NCI-H2107 treated with DMSO at 0.1 percent for 48 hours (cell line): ENCODE measurements around the gene ART1.
"Not testable (repeated sequence)": the region's sequence is repeated elsewhere in the genome, so short reads cannot be mapped to it uniquely, and the experiment has no call there.

Source experiments
- DNase-seq: peaks from one replicate; lab custom pipeline; 2025; ENCODE audit not compliant: unreplicated experiment; lab: John Stamatoyannopoulos, UW

ART1 gene

GRCh38 chr11:3632070-3632660 lies 12.8 kb upstream of the ART1 start:
- DNase-seq: no peak

GRCh38 chr11:3635641-3636375 lies 9.1 kb upstream of the ART1 start:
- no peak for DNase-seq

DNA sequence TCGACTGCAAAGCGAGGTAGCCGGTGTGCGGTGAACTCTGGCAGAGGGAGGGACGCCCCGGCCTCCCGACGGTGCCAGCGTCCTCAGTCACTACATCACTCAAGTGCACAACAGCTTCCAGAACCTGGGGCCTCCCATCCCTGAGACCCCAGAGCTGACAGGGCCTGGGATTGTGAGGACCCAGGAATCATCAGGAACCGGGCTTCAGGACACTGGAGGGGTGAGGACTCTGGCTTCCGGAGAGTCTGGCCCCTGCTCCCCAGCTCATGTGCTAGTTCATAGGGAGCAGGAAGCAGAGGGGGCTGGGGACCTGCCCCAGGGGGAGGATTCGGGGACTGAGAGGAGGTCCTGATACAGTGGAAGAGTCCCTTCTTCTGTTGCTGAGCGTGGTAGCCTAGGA lies 7.7 kb upstream of the ART1 start:
- DNase-seq: no peak

- no peak for DNase-seq
These were observed 6.4 kb upstream of the ART1 start for GRCh38 chr11:3638513-3638912.

DNA sequence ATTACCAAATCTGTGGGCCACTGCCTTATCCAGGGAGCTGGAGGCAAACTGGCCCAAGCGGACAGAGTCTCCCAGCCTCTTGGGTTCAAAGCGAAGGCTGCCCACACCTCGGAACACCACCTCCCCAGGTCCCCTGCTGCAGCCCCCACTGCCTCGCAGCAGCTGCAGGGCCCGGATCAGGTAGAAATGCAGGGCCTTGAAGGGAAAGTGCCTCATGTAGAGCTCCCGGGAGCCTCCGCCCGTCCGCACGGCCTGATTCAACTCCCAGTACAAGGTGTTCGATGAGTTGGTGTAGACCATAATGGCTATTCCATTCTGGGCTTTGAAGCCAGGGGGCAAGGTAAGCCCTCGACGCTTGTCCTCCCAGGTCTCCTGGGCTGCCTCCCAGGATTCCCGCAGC lies 5.1 kb upstream of the ART1 start:
- DNase-seq: no peak

DNA sequence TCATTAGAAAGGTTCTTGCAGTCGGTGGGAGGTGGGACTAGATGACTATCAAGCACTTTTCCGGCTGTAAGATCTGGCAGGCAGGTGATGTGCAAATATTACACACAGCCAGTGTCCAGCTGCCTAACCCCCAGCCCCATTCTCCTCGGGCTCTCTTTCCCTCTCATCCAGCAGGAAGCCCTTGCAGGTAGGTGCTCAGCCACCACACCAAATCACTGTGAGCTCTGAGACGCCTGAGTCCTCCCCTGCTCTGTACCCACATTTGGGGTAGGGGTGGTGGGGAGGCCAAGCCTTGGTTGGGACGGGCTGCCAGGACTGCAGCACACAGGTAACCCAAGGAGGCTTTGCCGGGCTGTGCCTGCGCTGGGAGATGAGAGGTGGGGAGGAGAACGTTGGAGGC lies 3.7 kb upstream of the ART1 start:
- DNase-seq: no peak

- DNase-seq: no peak
These were observed 3.2 kb upstream of the ART1 start, which contains the start of gene ART5 for GRCh38 chr11:3641701-3642070. ART5 (minus strand) TSS chr11:3641992; CDS start chr11:3641862, 130 bp downstream.

DNA sequence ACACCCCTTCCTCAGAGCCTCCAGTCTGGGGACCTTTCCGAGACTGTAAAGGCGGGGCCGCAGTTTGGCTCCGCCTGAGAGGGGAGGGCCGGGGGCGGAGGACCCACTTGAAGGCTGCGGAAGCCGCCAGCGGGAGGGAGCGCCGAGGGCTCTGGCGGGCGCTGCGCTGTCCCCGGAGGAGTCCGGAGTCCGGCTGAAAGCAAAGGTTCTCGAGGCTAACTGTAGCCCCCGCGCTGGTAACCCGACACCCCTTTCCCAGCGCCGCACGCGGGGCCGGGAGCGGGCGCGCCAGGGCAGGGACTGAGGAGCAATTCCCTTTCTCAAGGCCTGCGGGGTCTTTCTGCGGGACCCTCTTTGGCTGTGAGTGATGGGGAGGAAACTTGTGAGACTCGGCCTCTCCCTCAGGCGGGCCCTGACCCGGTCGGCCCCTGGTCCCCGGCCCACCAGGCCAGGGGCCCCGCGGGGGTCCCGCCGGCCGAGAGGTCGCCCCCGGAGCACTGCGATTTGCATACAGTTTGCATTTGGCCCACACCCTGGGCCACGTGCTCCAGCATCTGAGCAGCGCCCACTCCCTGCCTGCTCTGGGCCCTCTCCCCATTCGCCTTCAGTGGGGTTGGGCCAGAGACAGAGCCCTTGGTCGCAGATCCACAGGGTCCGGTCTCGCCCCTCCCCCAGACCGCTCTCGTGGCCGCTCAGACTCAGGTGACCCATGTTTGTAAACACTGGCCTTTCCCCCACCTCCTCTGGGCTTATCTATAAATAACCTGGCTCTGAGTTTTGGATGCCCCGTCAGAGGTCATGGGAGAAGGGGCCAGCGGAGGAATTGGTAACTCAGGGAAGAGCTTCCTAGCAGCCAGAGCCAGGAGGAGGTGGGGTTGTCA lies 2.6 kb upstream of the ART1 start:
- no peak for DNase-seq

- not testable (repeated sequence) for DNase-seq
These were observed 1.8 kb upstream of the ART1 start for GRCh38 chr11:3643102-3643546.

DNA sequence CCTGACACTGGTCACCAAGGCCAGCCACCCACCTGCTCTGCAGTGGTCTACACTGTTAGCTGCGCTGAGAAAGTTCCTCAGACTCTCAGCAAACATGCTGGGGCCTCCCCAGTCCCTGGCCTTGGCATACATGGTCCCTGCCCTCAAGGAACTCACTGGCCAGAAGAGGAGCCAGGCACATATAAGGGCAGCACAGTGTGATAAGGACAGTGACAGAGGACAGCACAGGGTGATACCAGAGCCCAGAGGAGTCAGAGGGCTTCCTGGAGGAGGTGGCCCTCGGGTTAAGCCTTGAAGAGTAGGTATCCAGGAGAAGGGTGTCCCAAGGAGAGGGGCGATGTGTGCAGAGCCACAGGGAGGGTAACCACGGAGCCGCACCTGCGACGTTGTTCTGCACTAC lies 624 bp downstream of the ART1 start:
- DNase-seq: no peak

GRCh38 chr11:3648843-3649242 lies 3.9 kb downstream of the ART1 start:
- not testable (repeated sequence) for DNase-seq

- DNase-seq: not testable (repeated sequence)
These were observed 4.4 kb downstream of the ART1 start for GRCh38 chr11:3649374-3649773.

GRCh38 chr11:3652514-3652913 lies 7.6 kb downstream of the ART1 start:
- not testable (repeated sequence) for DNase-seq

DNA sequence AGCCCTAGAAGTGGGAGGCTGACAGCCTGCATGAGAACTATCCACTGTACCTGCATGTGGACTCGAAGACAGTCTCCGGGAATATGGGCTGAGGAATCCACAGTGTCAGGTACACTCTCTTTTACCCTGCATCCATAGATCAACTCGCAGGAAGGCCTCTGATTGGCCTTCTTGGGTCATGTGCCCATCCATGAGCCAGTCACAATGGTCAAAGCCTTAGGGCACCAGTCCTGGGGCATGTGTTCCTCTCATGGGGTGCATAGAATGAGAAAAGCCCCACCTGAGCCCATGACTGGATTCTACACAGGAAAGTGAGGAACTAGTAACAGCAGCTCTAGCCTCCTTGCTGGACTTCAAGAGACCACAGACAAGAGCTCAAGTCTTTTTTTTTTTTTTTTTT lies 10.6 kb downstream of the ART1 start:
- no peak for DNase-seq

DNA sequence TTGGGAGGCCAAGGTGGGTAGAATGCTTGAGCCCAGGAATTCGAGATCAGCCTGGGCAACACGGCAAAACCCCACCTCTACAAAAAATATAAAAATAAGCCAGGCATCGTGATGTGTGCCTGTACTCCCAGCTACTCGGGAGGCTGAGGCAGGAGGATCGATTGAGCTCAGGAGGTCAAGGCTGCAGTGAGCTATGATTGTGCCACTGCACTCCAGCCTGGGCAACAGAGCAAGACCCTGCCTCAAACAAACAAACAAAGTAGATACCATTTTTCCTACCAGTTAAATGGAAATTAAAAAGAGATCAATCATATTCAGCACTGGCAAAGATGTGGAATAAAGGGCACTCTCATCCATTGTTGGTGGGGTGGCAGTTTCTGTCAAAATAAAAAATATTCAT lies 12.4 kb downstream of the ART1 start:
- DNase-seq: not testable (repeated sequence)

GRCh38 chr11:3658252-3658651 lies 13.3 kb downstream of the ART1 start:
- DNase-seq: no peak

- DNase-seq: no peak
These were observed 14.9 kb downstream of the ART1 start for GRCh38 chr11:3659595-3660515.

GRCh38 chr11:3660960-3661359 lies 16.0 kb downstream of the ART1 start:
- DNase-seq: no peak

DNA sequence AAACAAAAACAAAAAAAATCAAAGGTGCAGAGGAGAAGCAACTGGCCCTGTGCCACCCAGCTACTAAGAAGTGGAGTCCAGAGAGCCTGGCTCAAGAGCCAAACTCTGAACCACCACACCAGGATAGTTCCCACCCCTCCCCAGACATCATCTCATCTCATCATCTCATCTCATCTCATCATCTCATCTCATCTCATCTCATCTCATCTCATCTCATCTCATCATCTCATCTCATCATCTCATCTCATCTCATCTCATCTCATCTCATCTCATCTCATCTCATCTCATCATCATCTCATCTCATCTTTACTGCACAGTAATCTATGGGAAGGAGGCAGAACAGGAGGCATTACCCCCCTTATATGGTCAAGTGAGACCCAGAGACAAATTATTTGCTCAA lies 17.9 kb downstream of the ART1 start:
- DNase-seq: no peak

DNA sequence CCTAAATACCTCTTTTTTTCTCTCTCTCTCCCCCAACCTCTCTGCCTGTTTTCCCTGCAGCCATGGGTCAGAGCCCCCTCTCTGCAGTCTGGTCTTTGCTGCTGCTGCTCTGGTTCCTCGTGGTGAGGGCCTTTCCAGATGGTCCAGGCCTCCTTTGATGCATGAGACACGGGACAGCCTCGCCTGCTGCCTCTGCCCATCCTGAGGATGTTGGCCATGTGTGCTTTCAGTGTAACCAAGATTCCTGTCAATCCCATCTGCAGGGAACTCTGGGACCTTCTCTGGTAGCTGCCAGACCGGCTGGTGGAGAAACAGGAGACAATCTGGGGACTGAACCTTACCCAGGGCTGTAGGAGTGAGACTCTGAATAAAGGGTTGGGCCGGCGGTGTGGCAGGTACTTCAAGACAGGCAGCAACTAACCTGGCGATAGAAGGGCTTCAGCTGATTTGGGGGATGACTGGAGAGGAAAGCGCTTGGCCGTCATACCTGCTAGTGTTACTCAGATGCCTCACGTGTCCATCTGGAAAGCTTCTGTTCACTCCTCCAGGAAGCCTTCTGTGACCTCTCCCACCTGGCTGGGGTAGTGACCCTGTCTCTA lies 19.2 kb downstream of the ART1 start:
- no peak for DNase-seq
